GM19351 (cell line): ENCODE results near the gene UVSSA.

ENCODE experiments used
- ATAC-seq: cut with Tn5 transposase; IDR thresholded peaks from one replicate; pipeline ENCODE4 v1.9.1; 2021; ENCODE audit warnings: mild to moderate bottlenecking, moderate library complexity; ENCODE audit not compliant: unreplicated experiment

Gene UVSSA

GRCh38 chr4:1404573-1405253 lies 57.7 kb downstream of the UVSSA start:
- ATAC-seq, result no peak

GRCh38 chr4:1405254-1405635 lies 58.2 kb downstream of the UVSSA start:
- ATAC-seq, result no peak

GRCh38 chr4:1405636-1406393 lies 58.8 kb downstream of the UVSSA start:
- no peak for ATAC-seq

- ATAC-seq, result no peak
Observed at GRCh38 chr4:1406394-1406980, 59.5 kb downstream of the UVSSA start, which contains the start of gene NKX1-1. Gene NKX1-1 (minus strand): TSS chr4:1406442. CDS start chr4:1406442, 0 bp downstream.

GRCh38 chr4:1406981-1407656 lies 60.1 kb downstream of the UVSSA start:
- no peak for ATAC-seq

GRCh38 chr4:1407657-1408333 lies 60.8 kb downstream of the UVSSA start:
- no peak for ATAC-seq

- ATAC-seq, result no peak
Observed at GRCh38 chr4:1408418-1408817, 61.4 kb downstream of the UVSSA start.

- ATAC-seq, result no peak
Observed at GRCh38 chr4:1409079-1409478, 62.1 kb downstream of the UVSSA start.

GRCh38 chr4:1409491-1410425 lies 62.8 kb downstream of the UVSSA start:
- ATAC-seq, result no peak

GRCh38 chr4:1410491-1411325 lies 63.7 kb downstream of the UVSSA start:
- ATAC-seq, result no peak

GRCh38 chr4:1411436-1412375 lies 64.7 kb downstream of the UVSSA start:
- no peak for ATAC-seq

- no peak for ATAC-seq
Observed at GRCh38 chr4:1412376-1413203, 65.6 kb downstream of the UVSSA start.

GRCh38 chr4:1413204-1413663 lies 66.2 kb downstream of the UVSSA start:
- ATAC-seq, result no peak

- no peak for ATAC-seq
Observed at GRCh38 chr4:1413687-1414479, 66.9 kb downstream of the UVSSA start.

- ATAC-seq, result no peak
Observed at GRCh38 chr4:1414831-1415680, 68.0 kb downstream of the UVSSA start.
